ENCODE measurements around the gene KRT3.
"Not testable (repeated sequence)": the region's sequence is repeated elsewhere in the genome, so short reads cannot be mapped to it uniquely, and the experiment has no call there.

KRT3 gene

DNA sequence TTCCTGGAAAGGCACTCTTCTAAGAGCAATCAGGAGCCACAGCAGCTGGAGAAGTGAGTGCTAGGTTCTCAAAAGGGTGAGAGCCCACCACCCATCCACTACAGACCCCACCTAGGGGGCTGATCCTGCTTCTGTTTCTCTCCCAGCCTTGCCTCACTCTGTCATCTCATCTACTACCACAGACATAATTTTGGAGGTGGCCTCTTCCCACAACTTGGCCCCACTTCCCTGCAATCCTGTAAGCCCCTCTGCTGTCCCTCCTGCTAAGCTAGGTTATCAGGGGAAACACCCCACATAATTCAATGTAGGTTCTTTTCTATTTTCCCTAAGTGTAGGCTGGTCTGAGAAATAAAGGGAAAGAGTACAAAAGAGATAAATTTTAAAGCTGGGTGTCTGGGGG, 35.3 kb downstream of the KRT3 start:
- DNase-seq (ENCODE audit: low read depth) = no peak

DNA sequence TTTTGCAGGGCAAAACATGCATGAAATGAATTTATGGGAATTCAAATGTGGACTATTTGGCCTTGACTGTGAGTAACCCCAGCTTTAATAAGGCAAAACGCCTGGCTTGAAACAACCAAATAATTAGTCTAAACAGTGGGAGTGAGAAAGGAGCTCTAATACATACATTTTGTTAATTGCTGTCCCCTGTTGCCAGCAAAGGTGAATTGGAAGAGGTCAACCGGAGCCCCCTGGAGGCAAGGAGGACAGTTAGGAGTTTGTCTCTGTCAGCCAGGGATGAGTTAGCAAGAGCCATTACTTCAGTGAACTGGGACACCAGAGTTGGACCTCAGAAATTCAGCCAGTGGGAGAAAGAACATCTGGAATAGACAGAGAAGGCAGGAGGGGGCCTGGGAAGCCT, 36.2 kb downstream of the KRT3 start:
- DNase-seq (ENCODE audit: low read depth) = no peak

DNA sequence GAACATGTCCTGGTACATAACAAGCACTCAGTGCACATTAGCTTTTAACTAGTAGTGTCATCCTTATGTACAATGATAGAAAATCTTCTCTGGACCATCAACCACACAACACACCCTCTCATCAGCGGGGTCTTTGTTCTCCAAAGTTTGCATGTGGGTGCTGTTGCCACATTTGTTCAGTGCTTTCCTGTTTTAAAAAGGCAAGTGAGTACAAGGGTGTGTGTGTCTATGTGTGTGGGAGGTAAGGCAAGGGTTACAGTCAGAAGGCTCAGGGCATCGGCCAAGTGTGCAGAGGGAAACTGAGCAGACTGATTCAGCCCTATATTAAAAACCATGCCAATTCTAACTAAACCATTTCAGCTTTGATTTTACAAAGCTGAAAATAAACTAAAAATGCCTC, 36.7 kb downstream of the KRT3 start:
- no peak for DNase-seq (ENCODE audit: low read depth)

DNA sequence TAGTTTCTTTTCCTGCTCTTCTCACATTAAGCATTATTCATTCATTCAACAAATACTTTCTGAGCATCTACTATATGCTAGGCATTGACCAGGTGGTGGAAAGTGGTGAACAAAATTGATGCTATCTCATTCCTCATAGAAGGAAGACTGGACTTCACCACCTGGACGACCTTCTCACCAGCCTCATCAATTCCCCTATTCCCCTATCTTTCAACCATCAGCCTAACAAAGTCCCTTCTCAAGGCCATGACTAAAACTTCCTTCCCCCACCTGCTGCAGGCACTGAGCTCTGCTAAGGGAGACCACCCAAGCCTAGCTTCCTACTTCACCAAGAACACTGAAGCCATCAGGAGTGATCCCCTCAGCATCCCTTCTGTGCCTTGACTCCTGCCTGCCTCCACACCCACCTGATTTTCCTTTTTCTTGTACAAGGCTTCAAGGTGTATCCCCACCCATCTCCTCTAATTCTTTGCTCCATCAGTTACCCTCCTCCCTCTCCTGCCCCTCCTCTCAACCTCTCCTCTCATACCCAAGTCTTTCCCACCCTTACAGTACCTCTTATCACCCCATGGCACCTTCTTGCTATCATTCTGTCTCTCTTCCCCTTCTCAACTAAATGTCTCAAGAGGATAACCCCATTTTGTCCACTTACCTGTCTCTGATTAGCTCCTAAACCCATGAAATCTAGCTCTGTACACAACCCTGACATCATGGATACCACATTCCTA, 38.3 kb downstream of the KRT3 start:
- DNase-seq (ENCODE audit: low read depth) = no peak

GRCh38 chr12:52756281-52756960, 39.5 kb downstream of the KRT3 start:
- DNase-seq (ENCODE audit: low read depth) = no peak

- DNase-seq (ENCODE audit: low read depth) = no peak
Observed at GRCh38 chr12:52755533-52755932, 40.4 kb downstream of the KRT3 start.

DNA sequence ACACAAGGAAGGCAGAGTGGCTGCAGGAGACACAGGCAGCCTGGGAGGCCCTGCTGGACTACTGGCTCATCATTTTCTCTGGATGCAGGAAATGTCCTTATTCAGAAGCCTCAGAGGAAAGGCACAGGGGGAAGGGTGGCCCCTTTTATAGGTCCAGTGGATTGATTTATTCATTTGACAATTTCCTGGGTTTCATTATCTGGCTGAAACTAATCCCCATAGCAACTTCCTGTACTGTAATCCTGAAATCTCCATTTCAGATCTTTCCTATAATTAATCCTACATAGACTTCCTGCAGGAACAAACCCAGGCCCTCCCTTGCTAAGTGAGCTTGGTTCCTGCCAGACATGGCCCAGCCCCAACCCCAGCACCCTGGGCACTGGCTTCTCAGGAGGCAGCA, 41.8 kb downstream of the KRT3 start:
- DNase-seq (ENCODE audit: low read depth) = no peak

DNA sequence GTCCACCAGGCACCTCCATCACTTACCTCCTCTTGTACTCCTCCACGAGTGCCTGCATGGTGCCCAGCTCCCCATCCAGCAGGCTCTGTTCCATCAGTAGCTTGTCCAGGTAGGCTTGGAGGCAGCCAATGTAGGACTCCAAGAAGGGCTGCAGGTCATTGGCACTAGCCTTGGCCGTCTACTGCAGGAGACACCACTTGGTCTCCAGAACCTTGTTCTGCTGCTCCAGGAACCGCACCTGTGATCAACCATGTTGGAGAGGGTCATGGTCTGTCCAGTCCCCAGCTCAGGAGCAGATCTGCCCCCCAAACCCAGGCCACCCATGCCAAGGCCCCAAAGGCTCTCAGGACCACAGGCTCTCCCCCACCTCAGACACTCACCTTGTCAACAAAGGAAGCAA, 42.6 kb downstream of the KRT3 start:
- no peak for DNase-seq (ENCODE audit: low read depth)

GRCh38 chr12:52752516-52752915, 43.4 kb downstream of the KRT3 start:
- no peak for DNase-seq (ENCODE audit: low read depth)

DNA sequence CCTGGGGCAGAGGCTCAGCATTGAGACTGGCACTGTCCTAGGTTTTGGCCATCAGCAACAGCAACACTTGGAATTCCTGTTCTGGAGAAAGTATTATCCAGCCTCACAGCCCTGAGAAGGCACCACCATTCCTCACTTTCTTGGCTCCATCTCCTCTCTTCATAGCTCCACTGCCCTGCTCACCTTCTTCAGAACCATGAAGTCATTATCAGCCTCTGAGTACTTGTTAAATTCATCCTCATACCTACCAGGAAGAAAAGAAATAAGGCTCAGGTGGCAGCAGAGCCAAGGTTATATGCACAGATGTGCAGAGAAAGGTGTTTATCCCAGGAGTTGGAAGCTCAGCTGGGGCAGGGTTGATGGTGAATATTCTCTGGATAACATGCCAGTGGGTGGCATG, 44.1 kb downstream of the KRT3 start:
- DNase-seq (ENCODE audit: low read depth) = no peak

- DNase-seq (ENCODE audit: low read depth) = not testable (repeated sequence)
Observed at GRCh38 chr12:52750532-52750931, 45.4 kb downstream of the KRT3 start.

DNA sequence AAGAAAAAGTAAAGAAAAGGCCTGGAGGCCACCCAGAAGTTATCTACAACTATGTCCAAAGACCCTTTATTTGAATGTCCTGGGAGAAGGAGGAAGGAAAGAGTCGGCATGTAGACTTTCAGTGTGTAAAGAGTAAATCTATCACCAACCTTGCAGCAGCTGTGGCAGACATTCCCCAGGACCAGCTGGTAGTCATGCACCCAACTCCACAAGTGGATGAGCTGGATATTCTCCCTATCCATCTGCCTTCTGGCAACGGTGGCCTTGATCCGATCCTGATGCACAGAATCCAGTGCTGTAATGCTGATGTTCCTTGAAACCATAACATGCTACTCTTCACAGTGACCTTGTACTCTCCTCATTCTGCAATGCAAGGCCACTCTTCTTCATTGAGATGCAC, 46.1 kb downstream of the KRT3 start:
- no peak for DNase-seq (ENCODE audit: low read depth)

- DNase-seq (ENCODE audit: low read depth) = no peak
Observed at GRCh38 chr12:52748578-52748977, 47.3 kb downstream of the KRT3 start.

GRCh38 chr12:52745554-52745953, 50.4 kb downstream of the KRT3 start:
- DNase-seq (ENCODE audit: low read depth) = no peak

- no peak for DNase-seq (ENCODE audit: low read depth)
Observed at GRCh38 chr12:52744493-52745156, 51.3 kb downstream of the KRT3 start.

- DNase-seq (ENCODE audit: low read depth) = no peak
Observed at GRCh38 chr12:52742822-52743457, 53.0 kb downstream of the KRT3 start.

DNA sequence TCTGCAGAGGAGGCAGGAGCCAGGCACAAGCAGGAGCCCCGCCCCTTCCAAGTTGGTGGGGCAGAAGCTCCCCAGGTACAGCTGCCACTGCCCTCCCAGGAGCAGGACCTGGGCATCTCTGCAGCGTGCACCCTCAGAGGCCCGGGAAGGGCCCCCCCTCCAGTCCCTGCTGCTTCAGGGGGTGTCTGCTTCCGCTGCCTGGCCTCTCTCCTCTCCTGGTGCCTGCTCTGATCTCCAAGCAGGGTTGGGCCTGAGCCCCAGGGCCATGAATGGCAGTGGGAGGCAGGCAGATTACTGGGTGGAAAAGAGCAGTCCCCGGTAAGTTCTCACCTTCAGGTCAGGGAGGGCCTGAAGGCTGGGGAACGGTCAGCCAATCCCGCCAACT, 53.7 kb downstream of the KRT3 start:
- no peak for DNase-seq (ENCODE audit: low read depth)

- peak; percentile 9 for DNase-seq (ENCODE audit: low read depth)
Observed at GRCh38 chr12:52741375-52742195, 54.3 kb downstream of the KRT3 start.

GRCh38 chr12:52740584-52740983, 55.3 kb downstream of the KRT3 start:
- DNase-seq (ENCODE audit: low read depth) = no peak

GRCh38 chr12:52739963-52740362, 56.0 kb downstream of the KRT3 start:
- no peak for DNase-seq (ENCODE audit: low read depth)
